Left renal cortex interstitium (tissue), 4 donors: ENCODE data around the gene BTBD6. TPM values are rescaled to one million over a fixed set of nuclear protein-coding genes. Genes with fewer than 3 reads are reported as not detected.
A peak's percentile ranks its signal among the peaks of the same experiment; 100 is the strongest.

Experiments
- DNase-seq, 4 donors: peaks; one replicate each; pipeline ENCODE4 v3.0.0-alpha.2; 2013; ENCODE audit warnings: low read depth in 4 of 4, low spot score in 2 of 4, missing footprints in 1 of 4
- polyA plus RNA-seq, 4 donors: library from polyadenylated mRNA; unstranded; fragments of 120-200 nt; gene quantifications; one replicate each; pipeline ENCODE4 v1.2.1, GENCODE V29; 2013; ENCODE audit not compliant: insufficient read length in 4 of 4

BTBD6 gene
- 10 to 100 TPM; 32.8 to 43.7 (median 37.0) TPM for polyA plus RNA-seq

GRCh38 chr14:105248368-105249181 is at the start of gene BTBD6:
BTBD6 (plus strand) TSS chr14:105248533; CDS start chr14:105248712, 179 bp downstream.
- DNase-seq: peak in 3 of 4 donors; percentile 52 to 75 (median 66)

GRCh38 chr14:105198588-105198987 is 49.7 kb upstream of the BTBD6 start:
- no peak for DNase-seq

GRCh38 chr14:105199093-105199492 is 49.2 kb upstream of the BTBD6 start:
- DNase-seq: no peak

- no peak for DNase-seq
These were observed 48.3 kb upstream of the BTBD6 start for GRCh38 chr14:105200074-105200473.

GRCh38 chr14:105200641-105201040 is 47.7 kb upstream of the BTBD6 start:
- DNase-seq: no peak

- no peak for DNase-seq
These were observed 47.0 kb upstream of the BTBD6 start for GRCh38 chr14:105201156-105201924.

- DNase-seq: no peak
These were observed 46.3 kb upstream of the BTBD6 start for GRCh38 chr14:105201925-105202513.

- no peak for DNase-seq
These were observed 45.2 kb upstream of the BTBD6 start for GRCh38 chr14:105203057-105203531.

GRCh38 chr14:105203701-105204100 is 44.6 kb upstream of the BTBD6 start:
- no peak for DNase-seq

- no peak for DNase-seq
These were observed 44.0 kb upstream of the BTBD6 start for GRCh38 chr14:105204206-105204930.

GRCh38 chr14:105204931-105205672 is 43.2 kb upstream of the BTBD6 start:
- no peak for DNase-seq

- no peak for DNase-seq
These were observed 42.6 kb upstream of the BTBD6 start for GRCh38 chr14:105205673-105206208.

- DNase-seq: no peak
These were observed 41.5 kb upstream of the BTBD6 start for GRCh38 chr14:105206873-105207272.

GRCh38 chr14:105207460-105207901 is 40.9 kb upstream of the BTBD6 start:
- no peak for DNase-seq

GRCh38 chr14:105207996-105208737 is 40.2 kb upstream of the BTBD6 start:
- no peak for DNase-seq

- no peak for DNase-seq
These were observed 39.6 kb upstream of the BTBD6 start for GRCh38 chr14:105208738-105209075.

- DNase-seq: no peak
These were observed 39.2 kb upstream of the BTBD6 start for GRCh38 chr14:105209091-105209490.

GRCh38 chr14:105209646-105210045 is 38.7 kb upstream of the BTBD6 start:
- no peak for DNase-seq
